CD14-positive monocyte (primary cell): ENCODE measurements around the gene POGLUT3. TPM values are rescaled to one million over a fixed set of nuclear protein-coding genes. Genes with fewer than 3 reads are reported as not detected.

Source experiments
- DNase-seq, 3 donors: peaks; one replicate each; pipeline ENCODE4 v3.0.0-alpha.2; 2011 to 2022
- H2AFZ ChIP-seq: 2 replicates; pipeline ENCODE4 v1.6.0; 2012; ENCODE audit warnings: mild to moderate bottlenecking, low read depth, low read length, inconsistent platforms; ENCODE audit not compliant: insufficient read depth, poor library complexity, severe bottlenecking
- H3K27ac ChIP-seq, 2 donors: 1 replicate in 1 of 2; 2 replicates in 1 of 2; pipeline ENCODE4 v1.5.1; 2012 to 2013; ENCODE audit warnings: low read length in 2 of 2, control low read depth in 1 of 2, inconsistent platforms in 1 of 2, low read depth in 1 of 2, mild to moderate bottlenecking in 1 of 2
- H3K27me3 ChIP-seq, 2 donors: one replicate each; pipeline versions ENCODE4 v1.6.0 to v1.6.1; 2011 to 2013; ENCODE audit warnings: low read length in 2 of 2; ENCODE audit not compliant: control insufficient read depth in 2 of 2, insufficient read depth in 2 of 2
- H3K36me3 ChIP-seq, 2 donors: replicated peaks in 1 of 2; 1 replicate in 1 of 2; 2 replicates in 1 of 2; pipeline versions ENCODE4 v1.5.1 to v1.6.1; 2012 to 2013; ENCODE audit warnings: low read length in 2 of 2, control low read depth in 1 of 2, inconsistent platforms in 1 of 2, mild to moderate bottlenecking in 1 of 2; ENCODE audit not compliant: insufficient read depth in 2 of 2, control insufficient read depth in 1 of 2
- H3K4me1 ChIP-seq, 2 donors: 1 replicate in 1 of 2; 2 replicates in 1 of 2; pipeline versions ENCODE4 v1.5.1 to v1.6.1; 2012 to 2013; ENCODE audit warnings: low read length in 2 of 2, control low read depth in 1 of 2, inconsistent platforms in 1 of 2, mild to moderate bottlenecking in 1 of 2, moderate library complexity in 1 of 2; ENCODE audit not compliant: insufficient read depth in 2 of 2, control insufficient read depth in 1 of 2
- H3K4me2 ChIP-seq: replicated peaks from 2 replicates; pipeline ENCODE3; 2012; ENCODE audit warnings: low read length, moderate library complexity, mild to moderate bottlenecking; ENCODE audit not compliant: poor library complexity, severe bottlenecking; ENCODE audit errors: extremely low read depth
- H3K4me3 ChIP-seq, 3 experiments: fragments of 200-600 bp in 1 of 3; sonication (generic) in 1 of 3; replicated peaks in 1 of 3; 1 replicate in 2 of 3; 2 replicates in 1 of 3; pipeline ENCODE4 v1.5.1; 2011 to 2013; ENCODE audit warnings: low read length in 3 of 3, mild to moderate bottlenecking in 3 of 3, control low read depth in 2 of 3, low read depth in 2 of 3, inconsistent platforms in 1 of 3, moderate library complexity in 1 of 3
- H3K79me2 ChIP-seq: 2 replicates; pipeline ENCODE4 v1.6.0; 2012; ENCODE audit warnings: mild to moderate bottlenecking, control low read depth, inconsistent platforms, low read length, moderate library complexity; ENCODE audit not compliant: insufficient read depth
- H3K9ac ChIP-seq: 2 replicates; pipeline ENCODE4 v1.6.0; 2017; ENCODE audit warnings: low read length, mild to moderate bottlenecking; ENCODE audit not compliant: insufficient read depth, poor library complexity, severe bottlenecking
- H3K9me3 ChIP-seq, 2 donors: replicated peaks in 1 of 2; 1 replicate in 1 of 2; 2 replicates in 1 of 2; pipeline versions ENCODE4 v1.5.1 to v1.6.1; 2012 to 2013; ENCODE audit warnings: low read length in 2 of 2, control low read depth in 1 of 2; ENCODE audit not compliant: control insufficient read depth in 1 of 2, insufficient read depth in 1 of 2
- H4K20me1 ChIP-seq: 2 replicates; pipeline ENCODE4 v1.6.0; 2012; ENCODE audit warnings: mild to moderate bottlenecking, low read length, control low read depth, moderate library complexity; ENCODE audit not compliant: insufficient read depth
- H3K27ac Mint-ChIP-seq, 7 donors: one replicate each; pipeline ENCODE4 v1.8.0; 2020; ENCODE audit warnings: mild to moderate bottlenecking in 7 of 7, mixed read lengths in 7 of 7, moderate library complexity in 6 of 7, inconsistent platforms in 2 of 7
- H3K27me3 Mint-ChIP-seq, 3 donors: one replicate each; pipeline ENCODE4 v1.8.0; 2021 to 2022; ENCODE audit warnings: low read depth in 3 of 3, mild to moderate bottlenecking in 3 of 3, mixed read lengths in 3 of 3, moderate library complexity in 3 of 3, inconsistent platforms in 1 of 3
- H3K36me3 Mint-ChIP-seq, 2 donors: one replicate each; pipeline ENCODE4 v1.8.0; 2020; ENCODE audit warnings: mixed read lengths in 2 of 2, inconsistent platforms in 1 of 2, mild to moderate bottlenecking in 1 of 2
- H3K4me1 Mint-ChIP-seq: one replicate; pipeline ENCODE4 v1.8.0; 2020; ENCODE audit warnings: mild to moderate bottlenecking, mixed read lengths
- H3K4me3 Mint-ChIP-seq, 2 donors: one replicate each; pipeline ENCODE4 v1.8.0; 2020; ENCODE audit warnings: mild to moderate bottlenecking in 2 of 2, mixed read lengths in 2 of 2, moderate library complexity in 1 of 2
- H3K9me3 Mint-ChIP-seq, 7 donors: one replicate each; pipeline ENCODE4 v1.8.0; 2020 to 2022; ENCODE audit warnings: mixed read lengths in 7 of 7, mild to moderate bottlenecking in 6 of 7, moderate library complexity in 6 of 7, inconsistent platforms in 2 of 7
- WGBS: methylation state at CpG from one replicate; pipeline ENCODE4 v1.1.5; 2013; ENCODE audit warnings: missing lambda C conversion rate; ENCODE audit not compliant: insufficient coverage; 5-methylcytosine and 5-hydroxymethylcytosine counted together
- intact Hi-C, 2 donors: fragments of 100-400 bp; cut with micrococcal nuclease; formaldehyde crosslinking; loops; one replicate each; pipeline versions ENCODE4 v1.15.0 to v1.15.1; 2023
- polyA plus RNA-seq, 3 donors: library from polyadenylated mRNA; depleted of rRNA in 1 of 3; unstranded in 2 of 3; stranded (reverse) in 1 of 3; fragments of 300-500 nt in 2 of 3; fragments of >200 nt in 1 of 3; fragmentation: Illumina TruSeq in 2 of 3; gene quantifications; 1 replicate in 2 of 3; 2 replicates in 1 of 3; pipeline ENCODE4 v1.2.3, GENCODE V29; 2012 to 2021
- TF ChIP-seq, protein P1 (sequence below): fragments of 200-600 bp; IDR thresholded peaks from one replicate; pipeline ENCODE4 v1.8.0; 2022; ENCODE audit warnings: antibody characterized with exemption, mild to moderate bottlenecking

Gene POGLUT3
- polyA plus RNA-seq, 3 donors: 0.64 to 1.2 (median 0.80) TPM

DNA sequence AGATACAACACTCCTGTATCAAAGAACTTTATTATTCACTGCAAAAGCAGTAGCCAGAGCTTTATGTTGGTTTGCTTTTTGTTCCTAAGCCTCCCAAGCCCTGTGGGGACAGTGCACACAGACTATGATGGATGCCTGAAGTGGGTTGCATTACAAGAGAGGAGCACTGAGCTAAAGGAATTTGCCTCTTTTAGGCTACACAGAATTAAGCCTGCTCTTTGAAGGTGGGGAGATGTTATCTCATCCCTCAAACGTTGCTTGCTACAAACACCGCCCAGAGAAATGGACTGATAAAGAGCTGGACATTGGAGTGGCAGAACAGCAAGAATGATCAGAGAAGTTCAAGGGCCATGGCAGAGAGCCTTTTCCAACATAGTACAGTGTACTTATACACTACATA lies 2.5 kb upstream of the POGLUT3 start:
- Mint-ChIP-seq H3K4me1 (peaks cover 12% of the 10 kb centered on the region), H3K4me3 (no peak overlapping the region), H3K36me3 (no peaks in the 10 kb centered on the region), H3K9me3 (no peaks in the 10 kb centered on the region), H3K27me3 (peaks cover 0 to 2% (median 0%) of the 10 kb centered on the region in 3 donors), H3K27ac (peak overlapping the region in 1 of 7 donors; percentile 24)
- no peaks in the 10 kb centered on the region for H3K27me3 ChIP-seq
- H3K4me2 ChIP-seq: no peak overlapping the region
- H3K36me3 ChIP-seq: no peaks in the 10 kb centered on the region
- no peaks in the 10 kb centered on the region for H4K20me1 ChIP-seq
- H2AFZ ChIP-seq: peak overlapping the region; percentile 6
- H3K4me3 ChIP-seq: no peak overlapping the region
- peaks cover 12 to 14% of the 10 kb centered on the region in 2 donors for H3K4me1 ChIP-seq
- TF ChIP-seq, protein P1, sequence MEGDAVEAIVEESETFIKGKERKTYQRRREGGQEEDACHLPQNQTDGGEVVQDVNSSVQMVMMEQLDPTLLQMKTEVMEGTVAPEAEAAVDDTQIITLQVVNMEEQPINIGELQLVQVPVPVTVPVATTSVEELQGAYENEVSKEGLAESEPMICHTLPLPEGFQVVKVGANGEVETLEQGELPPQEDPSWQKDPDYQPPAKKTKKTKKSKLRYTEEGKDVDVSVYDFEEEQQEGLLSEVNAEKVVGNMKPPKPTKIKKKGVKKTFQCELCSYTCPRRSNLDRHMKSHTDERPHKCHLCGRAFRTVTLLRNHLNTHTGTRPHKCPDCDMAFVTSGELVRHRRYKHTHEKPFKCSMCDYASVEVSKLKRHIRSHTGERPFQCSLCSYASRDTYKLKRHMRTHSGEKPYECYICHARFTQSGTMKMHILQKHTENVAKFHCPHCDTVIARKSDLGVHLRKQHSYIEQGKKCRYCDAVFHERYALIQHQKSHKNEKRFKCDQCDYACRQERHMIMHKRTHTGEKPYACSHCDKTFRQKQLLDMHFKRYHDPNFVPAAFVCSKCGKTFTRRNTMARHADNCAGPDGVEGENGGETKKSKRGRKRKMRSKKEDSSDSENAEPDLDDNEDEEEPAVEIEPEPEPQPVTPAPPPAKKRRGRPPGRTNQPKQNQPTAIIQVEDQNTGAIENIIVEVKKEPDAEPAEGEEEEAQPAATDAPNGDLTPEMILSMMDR: no peak
- no peaks in the 10 kb centered on the region for H3K9me3 ChIP-seq
- no peak overlapping the region for H3K9ac ChIP-seq
- 100% methylated on average over 1 of the region's 2 CpGs for WGBS
- no peak for DNase-seq
- H3K79me2 ChIP-seq: no peaks in the 10 kb centered on the region
- intact Hi-C loops: no loop called here
- no peak overlapping the region for H3K27ac ChIP-seq

DNA sequence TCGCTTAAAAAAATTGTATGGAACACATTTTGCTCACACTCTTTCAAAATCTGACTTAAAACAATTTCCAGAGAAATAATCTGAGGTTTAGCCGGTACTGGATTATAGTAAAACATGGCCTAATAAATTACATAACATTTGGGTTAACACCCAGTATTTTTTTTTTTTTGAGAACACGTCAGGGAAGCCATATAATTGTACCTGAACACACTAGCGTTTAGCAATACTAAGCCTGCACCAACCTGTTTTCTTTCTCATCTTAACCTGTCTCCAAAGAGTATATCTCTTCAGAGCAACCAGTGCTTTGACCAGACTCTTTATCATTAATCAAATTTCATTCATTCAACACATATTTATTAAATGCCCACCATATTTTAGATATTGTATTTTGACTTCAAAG lies 2.0 kb upstream of the POGLUT3 start:
- no peaks in the 10 kb centered on the region for H4K20me1 ChIP-seq
- H3K4me3 ChIP-seq: no peak overlapping the region
- Mint-ChIP-seq H3K4me3 (no peak overlapping the region), H3K4me1 (peaks cover 12% of the 10 kb centered on the region), H3K27me3 (peaks cover 0 to 2% (median 0%) of the 10 kb centered on the region in 3 donors), H3K9me3 (no peaks in the 10 kb centered on the region), H3K27ac (no peak overlapping the region), H3K36me3 (no peaks in the 10 kb centered on the region)
- no peak overlapping the region for H3K9ac ChIP-seq
- H3K9me3 ChIP-seq: no peaks in the 10 kb centered on the region
- peaks cover 12 to 14% of the 10 kb centered on the region in 2 donors for H3K4me1 ChIP-seq
- intact Hi-C loops: no loop called here
- no peaks in the 10 kb centered on the region for H3K36me3 ChIP-seq
- WGBS: 100% methylated on average over 1 of the region's 4 CpGs
- no peak overlapping the region for H2AFZ ChIP-seq
- TF ChIP-seq, protein P1: no peak
- no peak overlapping the region for H3K4me2 ChIP-seq
- H3K79me2 ChIP-seq: peaks cover 3% of the 10 kb centered on the region
- no peak overlapping the region for H3K27ac ChIP-seq
- H3K27me3 ChIP-seq: no peaks in the 10 kb centered on the region
- DNase-seq: no peak
